Left kidney (tissue), 1 donor: ENCODE data around the gene FTMT. TPM values are rescaled to one million over a fixed set of nuclear protein-coding genes. Genes with fewer than 3 reads are reported as not detected.

ENCODE experiments used
- polyA plus RNA-seq: library from polyadenylated mRNA; unstranded; fragments of 120-200 nt; gene quantifications from one replicate; pipeline ENCODE4 v1.2.1, GENCODE V29; 2013; ENCODE audit not compliant: insufficient read length

The FTMT gene
- polyA plus RNA-seq, 1 donor, result not detected

Other genes with a start within 250 kb of the FTMT start
- gene SRFBP1, start 110.1 kb downstream of the FTMT start, polyA plus RNA-seq, result 22.8 TPM
- gene LOX, start 226.4 kb downstream of the FTMT start, polyA plus RNA-seq, result 40.5 TPM